Measurements from ENCODE around the gene OSBPL2. TPM values are rescaled to one million over a fixed set of nuclear protein-coding genes. Genes with fewer than 3 reads are reported as not detected.

Gene OSBPL2
- polyA plus RNA-seq, 1 donor (not counting 4 experiments of a cell fraction or from before 2014, with no cell fraction given) = 15.9 TPM

GRCh38 chr20:62309198-62309944, 71.0 kb downstream of the OSBPL2 start:
- Histone ChIP-seq H4K20me1 (ENCODE audit: control insufficient read depth, extremely low read depth, insufficient read depth, low read length) (peaks cover 50% of the 10 kb centered on the region), H3K36me3 (ENCODE audit: control insufficient read depth in 2 of 2, extremely low read depth in 1 of 2, insufficient read depth in 2 of 2, low read length in 2 of 2) (peaks cover 37 to 48% of the 10 kb centered on the region in 2 experiments)

GRCh38 chr20:62309947-62310756, 71.8 kb downstream of the OSBPL2 start:
- TF ChIP-seq EZH2 (IDR thresholded peaks at IDR 0.05; ENCODE audit: low read length) = no peak
- TF ChIP-seq, protein P1, sequence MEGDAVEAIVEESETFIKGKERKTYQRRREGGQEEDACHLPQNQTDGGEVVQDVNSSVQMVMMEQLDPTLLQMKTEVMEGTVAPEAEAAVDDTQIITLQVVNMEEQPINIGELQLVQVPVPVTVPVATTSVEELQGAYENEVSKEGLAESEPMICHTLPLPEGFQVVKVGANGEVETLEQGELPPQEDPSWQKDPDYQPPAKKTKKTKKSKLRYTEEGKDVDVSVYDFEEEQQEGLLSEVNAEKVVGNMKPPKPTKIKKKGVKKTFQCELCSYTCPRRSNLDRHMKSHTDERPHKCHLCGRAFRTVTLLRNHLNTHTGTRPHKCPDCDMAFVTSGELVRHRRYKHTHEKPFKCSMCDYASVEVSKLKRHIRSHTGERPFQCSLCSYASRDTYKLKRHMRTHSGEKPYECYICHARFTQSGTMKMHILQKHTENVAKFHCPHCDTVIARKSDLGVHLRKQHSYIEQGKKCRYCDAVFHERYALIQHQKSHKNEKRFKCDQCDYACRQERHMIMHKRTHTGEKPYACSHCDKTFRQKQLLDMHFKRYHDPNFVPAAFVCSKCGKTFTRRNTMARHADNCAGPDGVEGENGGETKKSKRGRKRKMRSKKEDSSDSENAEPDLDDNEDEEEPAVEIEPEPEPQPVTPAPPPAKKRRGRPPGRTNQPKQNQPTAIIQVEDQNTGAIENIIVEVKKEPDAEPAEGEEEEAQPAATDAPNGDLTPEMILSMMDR (optimal IDR thresholded peaks at IDR 0.05 in 1 of 3, IDR thresholded peaks at IDR 0.05 in 1 of 3, conservative IDR thresholded peaks at IDR 0.05 in 1 of 3; ENCODE audit: extremely low read depth in 1 of 3, insufficient read depth in 2 of 3, low read length in 3 of 3) = no peak
- H4K20me1 ChIP-seq (ENCODE audit: control insufficient read depth, extremely low read depth, insufficient read depth, low read length) = peaks cover 43% of the 10 kb centered on the region
- peaks cover 28% of the 10 kb centered on the region for H3K79me2 ChIP-seq (ENCODE audit: control insufficient read depth, insufficient read depth, low read length)
- DNase-seq (ENCODE audit: low read depth, low spot score) (no peak), FAIRE-seq (no peak)
- no peak overlapping the region for H3K4me3 ChIP-seq (ENCODE audit: control insufficient read depth in 2 of 3, extremely low read depth in 1 of 3, insufficient read depth in 2 of 3, low read depth in 1 of 3, low read length in 3 of 3)
- no peaks in the 10 kb centered on the region for H3K27me3 ChIP-seq (ENCODE audit: control insufficient read depth, extremely low read depth, insufficient read depth, low read length)
- peaks cover 38 to 46% of the 10 kb centered on the region in 2 experiments for H3K36me3 ChIP-seq (ENCODE audit: control insufficient read depth in 2 of 2, extremely low read depth in 1 of 2, insufficient read depth in 2 of 2, low read length in 2 of 2)
- H3K9ac ChIP-seq (ENCODE audit: control insufficient read depth, extremely low read depth, insufficient read depth, low read length) = no peak overlapping the region
- no peak overlapping the region for H3K27ac ChIP-seq (ENCODE audit: control insufficient read depth, insufficient read depth, low read length)
- no peak overlapping the region for H2AFZ ChIP-seq (ENCODE audit: control insufficient read depth, low read length)
- no peak overlapping the region for H3K4me2 ChIP-seq (ENCODE audit: control insufficient read depth, extremely low read depth, insufficient read depth, low read depth, low read length)
- H3K9me3 ChIP-seq (ENCODE audit: control insufficient read depth, low read depth, low read length) = no peaks in the 10 kb centered on the region
- no peaks in the 10 kb centered on the region for H3K9me1 ChIP-seq (ENCODE audit: control insufficient read depth, extremely low read depth, insufficient read depth, low read length)
- H3K4me1 ChIP-seq (ENCODE audit: control insufficient read depth, extremely low read depth, insufficient read depth, low read length) = peaks cover 23% of the 10 kb centered on the region
- dilution Hi-C loops (cut with MboI; ENCODE audit: extremely low pct_ligation_motif_present, low sequenced_read_pairs) = no loop called here

More at GRCh38 chr20:62309198-62309944, 71.0 kb downstream of the OSBPL2 start:
- H3K4me3 ChIP-seq (ENCODE audit: control insufficient read depth in 2 of 3, extremely low read depth in 1 of 3, insufficient read depth in 2 of 3, low read depth in 1 of 3, low read length in 3 of 3) = no peak overlapping the region
- H3K27ac ChIP-seq (ENCODE audit: control insufficient read depth, insufficient read depth, low read length) = no peak overlapping the region
- FAIRE-seq (no peak), DNase-seq (ENCODE audit: low read depth, low spot score) (no peak)
- no peaks in the 10 kb centered on the region for H3K27me3 ChIP-seq (ENCODE audit: control insufficient read depth, extremely low read depth, insufficient read depth, low read length)
- peaks cover 36% of the 10 kb centered on the region for H3K79me2 ChIP-seq (ENCODE audit: control insufficient read depth, insufficient read depth, low read length)
- H3K9ac ChIP-seq (ENCODE audit: control insufficient read depth, extremely low read depth, insufficient read depth, low read length) = no peak overlapping the region
- H3K9me3 ChIP-seq (ENCODE audit: control insufficient read depth, low read depth, low read length) = no peaks in the 10 kb centered on the region
- TF ChIP-seq, protein P1 (optimal IDR thresholded peaks at IDR 0.05 in 1 of 3, IDR thresholded peaks at IDR 0.05 in 1 of 3, conservative IDR thresholded peaks at IDR 0.05 in 1 of 3; ENCODE audit: extremely low read depth in 1 of 3, insufficient read depth in 2 of 3, low read length in 3 of 3) = no peak
- no peak overlapping the region for H3K4me2 ChIP-seq (ENCODE audit: control insufficient read depth, extremely low read depth, insufficient read depth, low read depth, low read length)
- dilution Hi-C loops (cut with MboI; ENCODE audit: extremely low pct_ligation_motif_present, low sequenced_read_pairs) = no loop called here
- no peak overlapping the region for H2AFZ ChIP-seq (ENCODE audit: control insufficient read depth, low read length)
- peaks cover 31% of the 10 kb centered on the region for H3K4me1 ChIP-seq (ENCODE audit: control insufficient read depth, extremely low read depth, insufficient read depth, low read length)
- no peaks in the 10 kb centered on the region for H3K9me1 ChIP-seq (ENCODE audit: control insufficient read depth, extremely low read depth, insufficient read depth, low read length)

Data from keratinocyte (primary cell).